Activated CD8-positive, alpha-beta memory T cell treated with anti-CD3 and anti-CD28 coated beads, Interleukin-2, amount 50 U/mL, for 24 hours (primary cell): ENCODE measurements around the gene TMEM222.
"Not testable (repeated sequence)": the region's sequence is repeated elsewhere in the genome, so short reads cannot be mapped to it uniquely, and the experiment has no call there.

Experiments
- DNase-seq: peaks from one replicate; pipeline ENCODE4 v3.0.0-alpha.2; 2020; ENCODE audit errors: extremely low read depth

The TMEM222 gene, protein sequence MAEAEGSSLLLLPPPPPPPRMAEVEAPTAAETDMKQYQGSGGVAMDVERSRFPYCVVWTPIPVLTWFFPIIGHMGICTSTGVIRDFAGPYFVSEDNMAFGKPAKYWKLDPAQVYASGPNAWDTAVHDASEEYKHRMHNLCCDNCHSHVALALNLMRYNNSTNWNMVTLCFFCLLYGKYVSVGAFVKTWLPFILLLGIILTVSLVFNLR

DNA sequence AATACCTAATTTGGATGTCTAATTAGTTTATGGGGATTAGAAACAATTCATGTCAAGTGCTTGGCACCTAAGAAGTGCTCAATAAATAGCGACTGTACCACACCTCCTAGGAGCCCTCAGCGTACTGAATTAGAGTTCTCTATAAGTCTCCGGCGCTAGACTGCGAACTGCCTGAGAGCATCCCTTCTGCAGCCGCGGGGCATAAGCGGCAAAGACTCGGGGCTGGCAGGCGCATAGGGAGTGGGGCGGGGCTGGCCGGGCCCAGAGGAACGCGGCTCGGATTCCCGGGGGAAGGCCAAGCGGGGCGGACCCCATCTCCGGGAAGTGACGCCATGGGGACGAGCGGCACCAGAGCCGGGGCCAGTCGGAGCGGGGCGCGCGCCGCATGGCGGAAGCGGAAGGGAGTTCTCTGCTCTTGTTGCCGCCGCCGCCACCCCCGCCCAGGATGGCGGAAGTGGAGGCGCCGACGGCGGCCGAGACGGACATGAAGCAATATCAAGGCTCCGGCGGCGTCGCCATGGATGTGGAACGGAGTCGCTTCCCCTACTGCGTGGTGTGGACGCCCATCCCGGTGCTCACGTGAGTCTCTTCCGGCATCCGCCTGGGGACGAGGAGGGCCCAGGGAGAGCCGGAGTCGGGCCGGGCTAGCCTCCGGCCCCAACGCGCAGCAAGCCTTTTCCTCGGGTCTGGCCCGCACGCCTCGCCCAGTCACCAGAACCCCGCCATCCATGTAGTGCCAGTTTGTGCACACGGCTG lies at the start of gene TMEM222:
Gene TMEM222, plus strand, starts transcription at position 351 of the 756 bp plus-strand sequence. Its CDS starts 35 bp downstream, at position 386.
- DNase-seq: peak; percentile 89

- DNase-seq: no peak
These were observed 47.8 kb upstream of the TMEM222 start for GRCh38 chr1:27274204-27274603.

DNA sequence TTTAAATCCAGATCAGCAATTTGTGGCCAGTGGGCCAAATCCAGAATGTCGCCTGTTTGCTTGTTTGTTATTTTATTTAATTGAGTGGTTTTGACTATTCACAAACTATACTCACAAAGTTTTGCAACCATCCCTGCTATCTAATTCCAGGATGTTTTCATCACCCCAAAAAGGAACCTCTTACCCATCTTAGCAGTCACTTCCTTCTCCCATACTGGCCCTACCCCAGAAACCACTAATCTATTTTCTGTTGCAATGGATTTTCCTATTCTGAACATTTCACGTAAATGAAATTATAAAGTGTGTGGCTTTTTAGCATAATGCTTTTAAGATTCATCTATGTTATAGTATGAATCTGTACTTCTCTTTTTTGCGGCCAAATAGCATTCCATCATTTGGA lies 46.3 kb upstream of the TMEM222 start:
- no peak for DNase-seq

- DNase-seq: peak; percentile 76
These were observed 37.3 kb upstream of the TMEM222 start for GRCh38 chr1:27284425-27285273.

DNA sequence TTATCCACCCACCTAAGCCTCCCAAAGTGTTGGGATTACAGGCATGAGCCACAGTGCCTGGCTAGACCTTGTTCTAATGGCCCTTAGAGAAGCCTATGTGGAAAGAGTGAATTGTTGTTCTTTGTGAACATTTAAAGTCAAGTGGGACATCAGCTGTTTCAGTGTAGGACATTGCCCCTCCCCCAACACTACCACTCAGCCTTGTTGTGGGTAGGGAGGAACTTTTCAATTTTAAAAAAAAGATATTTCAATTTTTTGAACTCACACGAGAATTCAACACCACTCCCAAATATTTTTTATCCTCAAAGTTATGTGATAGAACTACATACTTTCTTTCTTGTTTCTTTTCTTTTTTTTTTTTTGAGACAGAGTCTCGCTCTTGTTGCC lies 36.7 kb upstream of the TMEM222 start:
- no peak for DNase-seq

GRCh38 chr1:27285821-27286220 lies 36.1 kb upstream of the TMEM222 start:
- DNase-seq: not testable (repeated sequence)

GRCh38 chr1:27289125-27289524 lies 32.8 kb upstream of the TMEM222 start:
- DNase-seq: not testable (repeated sequence)

DNA sequence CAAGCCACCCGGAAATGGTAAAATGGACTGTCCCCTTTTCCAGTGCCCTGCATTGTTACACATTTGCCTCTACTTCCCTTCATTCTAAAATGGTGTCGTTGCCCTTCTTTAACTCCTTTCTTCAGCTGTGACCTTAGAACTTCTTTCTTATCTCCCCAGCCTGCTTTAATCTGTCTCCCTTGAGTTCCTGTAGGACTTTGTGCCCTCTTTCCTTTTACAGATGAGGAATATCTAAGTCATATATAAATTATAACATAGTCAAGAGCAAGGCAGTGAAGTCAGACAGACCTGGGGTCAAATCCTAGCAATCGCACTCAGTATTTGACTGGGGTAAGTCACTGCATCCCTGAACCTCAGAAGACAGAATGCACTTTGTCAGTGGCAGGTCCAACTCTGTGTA lies 31.4 kb upstream of the TMEM222 start:
- DNase-seq: no peak

DNA sequence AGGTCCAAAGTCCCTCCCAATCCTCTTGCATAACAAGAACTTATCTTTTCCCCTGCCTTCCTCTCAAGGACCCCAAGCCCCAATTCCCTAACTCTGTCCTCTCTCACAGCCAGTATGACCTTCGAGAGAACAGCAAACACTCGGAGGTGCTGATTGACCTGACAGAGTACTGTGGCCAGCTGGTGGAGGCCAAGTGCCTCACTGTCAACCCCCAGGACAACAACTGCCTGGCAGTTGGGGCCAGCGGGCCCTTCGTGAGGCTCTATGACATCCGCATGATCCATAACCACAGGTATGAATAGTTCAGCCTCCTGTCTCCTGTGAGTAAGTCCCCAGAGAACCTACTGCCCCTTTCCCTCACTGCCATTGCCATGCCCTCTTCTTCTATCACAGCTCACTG lies 29.9 kb upstream of the TMEM222 start:
- DNase-seq: no peak

- no peak for DNase-seq
These were observed 28.0 kb upstream of the TMEM222 start for GRCh38 chr1:27293915-27294314.

- peak; percentile 34 for DNase-seq
These were observed 25.1 kb upstream of the TMEM222 start for GRCh38 chr1:27296773-27297291.

- DNase-seq: no peak
These were observed 24.1 kb upstream of the TMEM222 start for GRCh38 chr1:27297903-27298302.

DNA sequence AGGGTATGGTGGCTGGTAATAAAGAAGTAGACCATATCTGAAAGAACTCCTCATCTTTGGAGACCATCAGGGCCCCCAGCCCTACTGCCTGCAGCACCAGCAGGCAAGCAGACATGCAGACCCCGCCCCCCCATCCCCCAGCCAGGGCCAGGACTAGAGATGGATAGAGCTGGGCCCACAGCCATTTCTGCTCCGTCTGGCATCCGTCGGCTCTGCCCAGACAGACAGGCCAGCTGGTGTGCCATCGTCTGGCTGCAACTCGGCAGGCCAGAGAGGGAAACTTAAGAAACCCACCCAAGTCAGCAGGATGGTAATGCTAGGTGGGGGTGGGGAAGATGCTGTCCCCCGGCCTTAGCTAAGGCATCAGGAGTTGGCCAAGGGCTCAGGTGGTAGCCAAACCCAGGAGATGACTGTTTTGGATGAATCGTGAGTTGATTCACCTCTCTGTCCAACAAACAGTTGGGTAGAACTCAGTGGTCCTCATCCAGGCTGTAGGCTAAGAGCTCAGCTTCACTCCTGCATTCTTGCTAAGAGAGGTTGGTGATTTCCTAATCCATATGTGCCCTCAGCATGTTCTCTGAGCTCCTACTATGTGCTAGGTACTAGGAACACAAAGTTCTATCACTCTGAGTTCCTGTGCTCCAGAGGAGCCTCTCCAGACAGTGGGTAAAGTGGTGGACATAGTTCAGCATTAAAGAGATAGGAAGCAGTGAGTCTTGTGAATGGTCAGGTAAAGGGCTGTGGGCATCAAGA lies 23.2 kb upstream of the TMEM222 start:
- no peak for DNase-seq

DNA sequence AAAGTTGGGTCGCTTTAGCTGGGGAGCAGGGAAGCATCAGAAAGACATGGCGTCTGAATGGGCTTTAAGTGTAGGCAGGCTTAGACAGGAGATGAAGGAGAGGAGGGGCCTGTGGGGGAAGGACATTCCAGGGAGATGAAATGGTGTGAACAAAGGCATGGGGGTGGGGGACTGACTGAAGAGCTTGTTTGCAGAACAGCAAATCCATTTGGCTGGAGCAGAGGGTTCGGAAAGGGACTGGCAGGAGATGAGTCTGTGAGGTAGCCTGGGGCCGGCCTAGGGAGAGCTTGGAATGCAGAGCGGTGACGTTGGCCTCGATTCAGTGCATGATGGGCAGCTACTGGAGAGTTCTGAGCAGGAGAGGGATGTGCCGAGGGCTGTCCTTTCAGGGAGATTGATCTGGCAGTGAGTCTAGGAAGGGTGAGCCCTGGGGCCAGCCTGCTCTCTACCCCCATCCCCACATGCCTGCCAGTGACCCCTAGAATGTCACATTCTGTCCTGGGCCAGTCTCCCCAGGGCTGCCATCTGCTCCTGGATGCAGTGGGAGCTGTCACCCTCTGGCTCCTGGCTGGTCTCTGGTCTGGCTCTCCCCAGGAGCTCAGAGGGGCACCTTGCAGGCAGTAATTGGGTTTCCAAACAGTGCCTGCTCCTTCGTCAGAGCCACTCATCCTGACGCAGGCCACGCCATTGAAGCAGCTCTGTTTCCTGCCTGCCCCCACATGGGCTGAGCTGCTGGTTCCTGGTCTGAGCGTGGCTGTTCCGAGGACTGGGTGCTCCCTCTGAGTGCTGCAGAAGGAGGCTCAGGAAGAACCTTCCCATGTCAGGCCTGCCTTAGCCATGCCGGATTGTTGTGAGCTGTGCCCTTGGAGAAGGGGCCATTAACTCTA lies 22.3 kb upstream of the TMEM222 start:
- no peak for DNase-seq

DNA sequence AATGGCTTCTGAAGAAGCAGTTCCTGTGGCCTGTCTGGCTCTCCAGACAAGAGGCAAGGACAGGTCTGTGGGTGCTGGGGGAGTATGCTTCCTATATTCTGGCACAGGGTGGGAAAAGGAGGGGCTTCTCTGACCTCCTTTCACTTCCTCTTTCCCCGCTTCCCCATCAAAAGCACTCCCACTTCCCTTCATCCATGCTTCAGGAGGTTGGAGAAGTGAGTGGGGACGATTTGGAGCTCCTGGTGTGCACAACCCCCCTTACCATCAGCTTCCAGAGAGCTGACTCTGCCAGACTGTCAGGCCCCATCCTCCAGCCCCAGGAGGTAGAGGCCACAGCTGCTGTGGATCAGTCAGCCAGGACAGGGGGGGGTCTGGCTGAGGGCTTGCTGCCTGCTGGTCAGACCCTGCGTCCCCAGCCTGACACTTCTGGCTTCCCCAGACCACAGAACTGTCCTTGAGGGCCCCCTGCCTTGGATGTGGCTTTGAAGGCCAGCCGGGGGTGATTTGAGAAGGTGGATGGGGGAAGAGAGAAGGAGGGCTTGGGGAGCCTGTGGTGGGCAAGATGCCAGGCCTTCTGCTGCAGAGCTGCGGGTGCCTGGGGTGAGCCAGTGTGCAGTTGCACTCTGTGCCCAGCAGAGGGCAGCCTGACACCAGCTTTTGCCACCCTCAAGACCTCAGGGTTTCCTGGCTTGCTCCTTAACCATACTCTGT lies 21.5 kb upstream of the TMEM222 start:
- peak; percentile 18 for DNase-seq

- DNase-seq: no peak
These were observed 20.9 kb upstream of the TMEM222 start for GRCh38 chr1:27301052-27301422.

DNA sequence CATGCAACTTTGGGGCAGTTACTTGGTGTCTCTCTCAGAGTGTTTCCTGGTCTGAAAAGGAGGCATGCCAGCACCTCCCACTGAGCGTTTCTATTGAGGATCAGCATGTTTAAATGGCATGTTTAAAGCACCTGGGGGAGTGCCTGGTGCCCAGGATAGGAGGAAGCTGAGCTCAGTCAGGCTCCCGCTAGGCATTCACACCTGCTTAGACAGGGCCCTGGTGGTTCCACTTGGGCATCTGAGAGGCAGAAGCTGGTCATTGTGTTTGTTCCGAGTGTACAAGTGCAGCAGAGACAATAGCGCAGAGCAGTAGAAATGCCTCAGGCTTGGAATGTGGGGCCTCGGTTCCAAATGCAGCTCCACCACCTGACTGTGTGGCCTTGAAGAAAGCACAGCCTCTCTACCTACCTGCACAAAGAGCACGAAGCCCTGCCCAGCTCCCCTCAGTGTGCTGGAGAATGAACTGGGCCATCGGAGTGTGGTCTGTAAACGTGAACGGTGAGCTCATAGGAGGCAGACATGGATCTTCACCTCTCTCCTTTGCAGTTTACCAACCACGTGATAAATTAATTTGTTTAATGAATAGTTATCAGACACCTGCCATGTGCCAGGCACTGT lies 20.3 kb upstream of the TMEM222 start:
- no peak for DNase-seq

GRCh38 chr1:27302612-27303011 lies 19.4 kb upstream of the TMEM222 start:
- no peak for DNase-seq

DNA sequence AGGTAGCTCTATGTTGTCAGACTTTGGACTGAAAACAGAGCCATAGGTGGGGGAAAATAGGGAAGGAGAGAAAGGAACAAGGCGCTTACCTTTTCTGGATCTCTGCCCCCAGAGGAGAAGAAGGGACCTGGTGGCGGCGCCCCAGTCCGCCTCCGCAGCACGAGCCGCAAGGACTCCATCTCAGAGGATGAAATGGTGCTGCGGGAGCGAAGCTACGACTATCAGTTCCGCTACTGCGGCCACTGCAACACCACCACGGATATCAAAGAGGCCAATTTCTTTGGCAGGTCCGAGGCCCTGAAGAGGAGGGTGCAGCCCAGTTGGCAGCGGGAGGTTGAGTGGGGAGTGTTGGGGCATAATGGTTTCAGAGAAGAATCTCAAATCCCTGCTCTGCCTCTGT lies 18.5 kb upstream of the TMEM222 start:
- DNase-seq: no peak

DNA sequence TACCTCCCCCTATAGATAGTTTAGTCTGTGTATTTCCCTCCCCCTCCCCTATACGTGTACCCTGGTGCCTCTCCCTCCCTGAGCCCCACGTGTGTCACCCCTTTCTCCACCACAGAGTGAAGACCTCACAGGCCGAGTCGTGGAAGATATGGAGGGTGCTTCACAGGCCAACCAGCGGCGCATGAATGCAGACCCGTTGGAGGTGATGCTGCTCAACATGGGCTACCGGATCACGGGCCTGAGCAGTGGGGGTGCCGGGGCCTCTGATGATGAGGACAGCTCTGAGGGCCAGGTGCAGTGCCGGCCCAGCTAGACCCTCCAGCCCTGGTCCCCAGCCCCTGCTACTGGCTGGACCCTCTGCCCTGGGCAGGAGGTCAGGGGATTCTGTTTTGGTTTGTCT lies 15.9 kb upstream of the TMEM222 start:
- DNase-seq: no peak
